ENCODE data around the gene PPARD. TPM values are rescaled to one million over a fixed set of nuclear protein-coding genes. Genes with fewer than 3 reads are reported as not detected.

Gene PPARD
- total and polyA plus RNA-seq, 8 donors = 2.6 to 34.6 (median 17.9) TPM

DNA sequence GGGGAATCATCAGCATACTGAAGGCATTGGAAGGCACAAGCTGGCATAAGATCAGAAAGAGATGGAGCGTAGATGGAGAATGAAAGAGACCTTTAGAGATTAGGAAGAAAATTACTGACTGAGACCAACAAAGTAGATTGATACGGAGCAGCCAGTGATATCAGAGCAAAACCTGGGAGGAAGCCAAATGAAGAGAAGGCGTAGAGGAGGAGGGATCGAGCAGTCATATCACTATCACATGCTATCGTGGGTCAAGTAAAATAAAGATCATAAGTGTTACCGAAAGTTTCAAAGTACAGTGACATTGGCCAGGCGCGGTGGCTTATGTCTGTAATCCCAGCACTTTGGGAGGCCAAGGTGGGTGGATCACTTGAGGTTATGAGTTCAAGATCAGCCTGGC lies 56.2 kb downstream of the PPARD start:
- WGBS, 5 donors = 80 to 89% (median 84%) methylated on average over 8 of the region's 8 CpGs
- H3K27ac ChIP-seq = peak overlapping the region in 1 of 5 donors; percentile 14
- no peaks in the 10 kb centered on the region for H3K27me3 ChIP-seq
- peaks cover 0 to 3% (median 0%) of the 10 kb centered on the region in 4 donors for H3K36me3 ChIP-seq
- no peaks in the 10 kb centered on the region for H3K9me3 ChIP-seq
- no peak overlapping the region for H3K4me3 ChIP-seq
- TF ChIP-seq EP300 (IDR thresholded peaks at IDR 0.05) (no peak), POLR2AphosphoS5 (IDR thresholded peaks at IDR 0.05) (no peak)
- intact Hi-C loops (cut with DNase I; ENCODE audit: low total_unique reads) = no loop called here
- peaks cover 25 to 67% (median 49%) of the 10 kb centered on the region in 4 donors for H3K4me1 ChIP-seq
- no peak for DNase-seq

DNA sequence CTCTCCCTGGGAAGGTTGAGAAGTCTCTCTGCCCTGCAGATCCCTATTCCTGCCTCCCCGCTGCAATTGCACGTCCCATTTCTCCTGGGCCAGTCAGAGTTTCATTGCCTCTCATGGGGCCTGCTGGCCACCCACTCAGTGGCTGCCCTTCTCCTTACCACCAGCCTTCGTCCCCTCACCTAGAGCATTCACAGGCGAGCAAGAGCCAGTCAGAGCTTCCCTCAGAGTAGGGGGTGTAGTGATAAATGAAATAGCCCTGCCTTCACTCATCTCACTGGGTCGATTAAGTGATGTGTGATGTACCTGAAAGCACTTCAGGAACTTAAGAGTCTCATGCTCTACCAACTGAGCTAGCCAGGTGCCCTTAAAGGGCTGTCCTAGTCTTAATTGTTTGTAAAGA lies 57.8 kb downstream of the PPARD start:
- TF ChIP-seq, protein P1, sequence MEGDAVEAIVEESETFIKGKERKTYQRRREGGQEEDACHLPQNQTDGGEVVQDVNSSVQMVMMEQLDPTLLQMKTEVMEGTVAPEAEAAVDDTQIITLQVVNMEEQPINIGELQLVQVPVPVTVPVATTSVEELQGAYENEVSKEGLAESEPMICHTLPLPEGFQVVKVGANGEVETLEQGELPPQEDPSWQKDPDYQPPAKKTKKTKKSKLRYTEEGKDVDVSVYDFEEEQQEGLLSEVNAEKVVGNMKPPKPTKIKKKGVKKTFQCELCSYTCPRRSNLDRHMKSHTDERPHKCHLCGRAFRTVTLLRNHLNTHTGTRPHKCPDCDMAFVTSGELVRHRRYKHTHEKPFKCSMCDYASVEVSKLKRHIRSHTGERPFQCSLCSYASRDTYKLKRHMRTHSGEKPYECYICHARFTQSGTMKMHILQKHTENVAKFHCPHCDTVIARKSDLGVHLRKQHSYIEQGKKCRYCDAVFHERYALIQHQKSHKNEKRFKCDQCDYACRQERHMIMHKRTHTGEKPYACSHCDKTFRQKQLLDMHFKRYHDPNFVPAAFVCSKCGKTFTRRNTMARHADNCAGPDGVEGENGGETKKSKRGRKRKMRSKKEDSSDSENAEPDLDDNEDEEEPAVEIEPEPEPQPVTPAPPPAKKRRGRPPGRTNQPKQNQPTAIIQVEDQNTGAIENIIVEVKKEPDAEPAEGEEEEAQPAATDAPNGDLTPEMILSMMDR (IDR thresholded peaks at IDR 0.05) = no peak
- TF ChIP-seq EP300 (IDR thresholded peaks at IDR 0.05) (no peak), POLR2A (IDR thresholded peaks at IDR 0.05) (no peak), POLR2AphosphoS5 (IDR thresholded peaks at IDR 0.05) (no peak)
- H3K27ac ChIP-seq = peak overlapping the region; percentile 75 to 84 (median 80)
- no peak for DNase-seq
- intact Hi-C loops (cut with DNase I; ENCODE audit: low total_unique reads) = no loop called here
- peaks cover 25 to 56% (median 48%) of the 10 kb centered on the region in 4 donors for H3K4me1 ChIP-seq
- no peaks in the 10 kb centered on the region for H3K9me3 ChIP-seq
- no peak overlapping the region for H3K4me3 ChIP-seq
- H3K36me3 ChIP-seq = no peaks in the 10 kb centered on the region
- H3K27me3 ChIP-seq = no peaks in the 10 kb centered on the region
- 80 to 99% (median 95%) methylated on average over 5 of the region's 5 CpGs for WGBS, 5 donors

DNA sequence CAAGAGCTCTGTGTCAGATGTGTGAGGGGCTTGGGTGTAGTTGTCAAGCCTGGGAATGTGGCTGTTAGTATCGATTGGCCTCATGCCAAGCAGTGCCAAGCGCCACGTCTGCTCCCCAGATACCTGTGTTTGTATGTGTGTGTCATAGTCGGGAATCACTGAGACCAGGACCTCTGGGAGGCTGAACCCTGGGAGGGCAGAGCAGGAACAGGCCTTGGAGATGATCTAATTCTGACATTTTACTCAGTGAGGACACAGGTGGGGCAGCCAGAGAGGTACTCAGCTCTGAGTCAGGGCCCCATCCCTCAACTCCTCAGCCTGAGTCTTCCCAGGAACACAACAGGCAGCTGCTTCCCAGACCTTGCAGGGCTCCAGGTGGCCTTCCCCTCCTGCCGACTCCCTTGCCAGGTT lies 58.5 kb downstream of the PPARD start:
- intact Hi-C loops (cut with DNase I; ENCODE audit: low total_unique reads) = no loop called here
- H3K36me3 ChIP-seq = no peaks in the 10 kb centered on the region
- H3K4me3 ChIP-seq = no peak overlapping the region
- no peaks in the 10 kb centered on the region for H3K9me3 ChIP-seq
- peak; percentile 77 to 83 for DNase-seq
- 39 to 67% (median 51%) methylated on average over 4 to 5 of the region's 5 CpGs for WGBS, 5 donors
- peaks cover 25 to 55% (median 50%) of the 10 kb centered on the region in 4 donors for H3K4me1 ChIP-seq
- TF ChIP-seq POLR2A (IDR thresholded peaks at IDR 0.05) = no peak
- peak in 2 of 3 donors; percentile 37 to 55 for TF ChIP-seq POLR2AphosphoS5 (IDR thresholded peaks at IDR 0.05)
- TF ChIP-seq, protein P1 (IDR thresholded peaks at IDR 0.05) = no peak
- H3K27me3 ChIP-seq = no peaks in the 10 kb centered on the region
- H3K27ac ChIP-seq = peak overlapping the region; percentile 75 to 84 (median 80)

DNA sequence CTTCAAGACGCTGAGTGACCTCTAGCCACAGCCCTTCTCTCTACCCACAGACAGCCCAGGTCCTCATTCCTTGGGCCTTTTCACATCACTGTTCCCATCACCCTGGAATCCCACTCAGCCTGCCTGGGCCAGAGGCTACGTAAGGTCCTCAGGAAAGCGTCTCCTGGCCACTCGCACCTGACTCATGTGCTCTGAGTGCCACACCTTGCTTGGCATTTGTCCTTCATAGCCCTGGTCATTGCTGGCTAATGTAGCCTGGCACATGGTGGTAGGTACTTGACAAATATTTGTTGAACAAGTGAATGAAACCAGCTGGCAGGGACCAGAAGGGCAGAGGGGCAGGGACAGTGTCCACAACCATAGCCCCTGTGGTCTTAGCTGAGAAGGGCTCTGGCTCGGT lies 59.2 kb downstream of the PPARD start:
- intact Hi-C loops (cut with DNase I; ENCODE audit: low total_unique reads) = no loop called here
- no peaks in the 10 kb centered on the region for H3K27me3 ChIP-seq
- H3K36me3 ChIP-seq = peaks cover 0 to 2% (median 0%) of the 10 kb centered on the region in 4 donors
- no peaks in the 10 kb centered on the region for H3K9me3 ChIP-seq
- H3K4me3 ChIP-seq = no peak overlapping the region
- no peak for TF ChIP-seq EP300 (IDR thresholded peaks at IDR 0.05)
- TF ChIP-seq POLR2AphosphoS5 (IDR thresholded peaks at IDR 0.05) = peak in 2 of 3 donors; percentile 77 to 81
- TF ChIP-seq, protein P1 (IDR thresholded peaks at IDR 0.05) = no peak
- peak overlapping the region; percentile 75 to 84 (median 80) for H3K27ac ChIP-seq
- peak in 1 of 2 donors; percentile 89 for DNase-seq
- H3K4me1 ChIP-seq = peaks cover 25 to 54% (median 49%) of the 10 kb centered on the region in 4 donors
- 34 to 77% (median 54%) methylated on average over 5 of the region's 5 CpGs for WGBS, 5 donors

DNA sequence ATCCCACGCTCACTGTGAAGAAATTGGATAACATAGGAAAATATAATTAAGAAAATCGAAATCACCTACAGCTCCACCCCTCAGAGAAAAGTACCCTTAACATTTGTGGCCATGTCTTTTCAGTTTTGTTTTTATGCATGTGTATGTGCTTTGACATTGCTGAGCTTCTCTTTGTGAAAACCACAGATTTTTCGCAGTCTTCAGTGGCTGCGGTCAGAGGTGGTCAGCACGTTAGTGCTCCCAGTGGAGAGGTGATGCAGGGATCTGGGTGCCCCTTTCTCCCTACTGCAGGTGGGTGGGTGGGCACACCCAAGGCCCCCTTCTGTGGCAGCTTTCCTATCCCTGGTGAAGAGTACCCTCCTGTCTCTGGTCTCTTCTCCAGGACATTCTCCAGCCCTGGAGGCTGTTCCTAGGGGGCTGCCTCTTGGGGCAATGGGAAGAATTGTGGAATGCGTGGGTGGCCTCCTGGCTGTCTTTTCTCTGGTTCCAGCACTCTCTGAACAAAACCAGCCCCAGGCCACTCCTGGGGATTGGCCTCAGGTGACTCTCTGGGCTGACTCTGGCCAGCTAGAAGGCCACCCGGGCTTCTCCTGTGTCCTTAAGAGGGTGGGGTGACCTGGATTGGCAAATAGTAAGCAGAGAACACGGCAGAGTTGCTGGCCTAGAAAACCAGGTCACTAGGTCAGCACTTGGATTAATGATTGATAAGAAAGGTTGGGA lies 59.9 kb downstream of the PPARD start:
- no peaks in the 10 kb centered on the region for H3K9me3 ChIP-seq
- intact Hi-C loops (cut with DNase I; ENCODE audit: low total_unique reads) = no loop called here
- WGBS, 5 donors = 62 to 77% (median 70%) methylated on average over 8 of the region's 8 CpGs
- H3K27ac ChIP-seq = peak overlapping the region; percentile 68 to 84 (median 80)
- no peaks in the 10 kb centered on the region for H3K27me3 ChIP-seq
- peaks cover 25 to 48% (median 42%) of the 10 kb centered on the region in 4 donors for H3K4me1 ChIP-seq
- no peak overlapping the region for H3K4me3 ChIP-seq
- TF ChIP-seq EP300 (IDR thresholded peaks at IDR 0.05) (no peak), POLR2AphosphoS5 (IDR thresholded peaks at IDR 0.05) (peak in 2 of 3 donors; percentile 57)
- H3K36me3 ChIP-seq = peaks cover 0 to 4% (median 0%) of the 10 kb centered on the region in 4 donors
- DNase-seq = peak; percentile 43 to 79
